Measurements from ENCODE around the gene AKT2. TPM values are rescaled to one million over a fixed set of nuclear protein-coding genes. Genes with fewer than 3 reads are reported as not detected.
A peak's percentile ranks its signal among the peaks of the same experiment; 100 is the strongest.

Gene AKT2
- total and polyA plus RNA-seq, 10 of the 15 experiments (the other 5 are each of a cell fraction or from before 2014, with no cell fraction given) = 1.0 to 185 (median 71.5) TPM

GRCh38 chr19:40238775-40239174 lies 46.4 kb downstream of the AKT2 start:
- CTCF ChIA-PET = no interaction called here
- Histone ChIP-seq H3K27me3 (replicated peaks in 1 of 2; ENCODE audit: control insufficient read depth in 2 of 2, insufficient read depth in 2 of 2, low read length in 1 of 2) (no peaks in the 10 kb centered on the region), H3K27ac (ENCODE audit: control insufficient read depth, insufficient read depth) (no peak overlapping the region), H2AFZ (ENCODE audit: control insufficient read depth, low read depth, low read length) (no peak overlapping the region), H4K20me1 (ENCODE audit: control insufficient read depth, insufficient read depth) (no peaks in the 10 kb centered on the region), H3K4me2 (ENCODE audit: control insufficient read depth, insufficient read depth) (no peak overlapping the region), H3K4me3 (no peak overlapping the region), H3K79me2 (ENCODE audit: control insufficient read depth, insufficient read depth, low read length) (no peaks in the 10 kb centered on the region), H3K4me1 (ENCODE audit: control insufficient read depth, insufficient read depth, low read length) (no peaks in the 10 kb centered on the region), H3K36me3 (ENCODE audit: control insufficient read depth in 2 of 2, insufficient read depth in 2 of 2, low read length in 1 of 2) (peaks cover 27 to 44% of the 10 kb centered on the region in 2 experiments; a peak in 3 of 4 replicates), H3K9ac (ENCODE audit: control insufficient read depth, insufficient read depth, low read length) (no peak overlapping the region), H3K9me3 (replicated peaks; ENCODE audit: control insufficient read depth, insufficient read depth, low read length) (no peaks in the 10 kb centered on the region)
- WGBS (ENCODE audit: insufficient coverage, insufficient replicate concordance, low lambda C conversion rate, missing lambda C conversion rate) = 90% methylated on average over 9 of the region's 9 CpGs
- ATAC-seq = no peak
- no peak for FAIRE-seq
- POLR2A ChIA-PET = no interaction called here
- DNase-seq (ENCODE audit: low read depth, low spot score) = no peak
- no TSS peak for BruUV-seq (replicated peaks)
- RAD21 ChIA-PET (ENCODE audit: unreplicated experiment) = no interaction called here
- TF ChIP-seq IRF3 (IDR thresholded peaks at IDR 0.05) = no peak
- SMC1A ChIA-PET (ENCODE audit: uncharacterized antibody, unreplicated experiment) = no interaction called here
- in situ Hi-C loops (cut with MboI) = no loop called here
- intact Hi-C loops (cut with micrococcal nuclease; ENCODE audit: unreplicated experiment) = no loop called here

GRCh38 chr19:40237791-40238190 lies 47.4 kb downstream of the AKT2 start:
- no peak overlapping the region for H3K4me2 ChIP-seq (ENCODE audit: control insufficient read depth, insufficient read depth)
- ChIA-PET CTCF (no interaction called here), RAD21 (ENCODE audit: unreplicated experiment) (no interaction called here), SMC1A (ENCODE audit: uncharacterized antibody, unreplicated experiment) (no interaction called here), POLR2A (interaction anchor here (0.5 to 0.6 kb wide), 2 partner anchors 188 to 205 kb away, joined by 4 read pairs; no protein-coding TSS in a partner anchor)
- ATAC-seq = no peak
- peaks cover 27 to 48% of the 10 kb centered on the region in 2 experiments; a peak in 3 of 4 replicates for H3K36me3 ChIP-seq (ENCODE audit: control insufficient read depth in 2 of 2, insufficient read depth in 2 of 2, low read length in 1 of 2)
- peak; percentile 41 for FAIRE-seq
- H3K9ac ChIP-seq (ENCODE audit: control insufficient read depth, insufficient read depth, low read length) = no peak overlapping the region
- H3K4me3 ChIP-seq = no peak overlapping the region
- H3K79me2 ChIP-seq (ENCODE audit: control insufficient read depth, insufficient read depth, low read length) = no peaks in the 10 kb centered on the region
- in situ Hi-C loops (cut with MboI) = no loop called here
- no TSS peak for BruUV-seq (replicated peaks)
- no peak overlapping the region for H3K27ac ChIP-seq (ENCODE audit: control insufficient read depth, insufficient read depth)
- no peaks in the 10 kb centered on the region for H4K20me1 ChIP-seq (ENCODE audit: control insufficient read depth, insufficient read depth)
- H3K9me3 ChIP-seq (replicated peaks; ENCODE audit: control insufficient read depth, insufficient read depth, low read length) = no peaks in the 10 kb centered on the region
- DNase-seq (ENCODE audit: low read depth, low spot score) = no peak
- intact Hi-C loops (cut with micrococcal nuclease; ENCODE audit: unreplicated experiment) = no loop called here
- H3K27me3 ChIP-seq (replicated peaks in 1 of 2; ENCODE audit: control insufficient read depth in 2 of 2, insufficient read depth in 2 of 2, low read length in 1 of 2) = no peaks in the 10 kb centered on the region
- H2AFZ ChIP-seq (ENCODE audit: control insufficient read depth, low read depth, low read length) = no peak overlapping the region
- no peaks in the 10 kb centered on the region for H3K4me1 ChIP-seq (ENCODE audit: control insufficient read depth, insufficient read depth, low read length)
- 95% methylated on average over 14 of the region's 14 CpGs for WGBS (ENCODE audit: insufficient coverage, insufficient replicate concordance, low lambda C conversion rate, missing lambda C conversion rate)
- TF ChIP-seq REST (IDR thresholded peaks at IDR 0.05; ENCODE audit: low read depth, low read length) (no peak), CEBPB (IDR thresholded peaks at IDR 0.05; ENCODE audit: borderline replicate concordance in 1 of 2, low read depth in 2 of 2, low read length in 2 of 2) (no peak), ATF7 (IDR thresholded peaks at IDR 0.05; ENCODE audit: low read depth) (no peak), MAX (IDR thresholded peaks at IDR 0.05; ENCODE audit: low read depth, low read length) (no peak), NFIC (IDR thresholded peaks at IDR 0.05; ENCODE audit: low read depth, low read length) (no peak), TCF12 (IDR thresholded peaks at IDR 0.05; ENCODE audit: low read depth, low read length) (no peak), EGR1 (IDR thresholded peaks at IDR 0.05; ENCODE audit: borderline replicate concordance in 1 of 2, low read depth in 2 of 2, low read length in 2 of 2) (no peak), RELA (IDR thresholded peaks at IDR 0.05; ENCODE audit: borderline replicate concordance, partially characterized antibody) (no peak), ELK1 (IDR thresholded peaks at IDR 0.05; ENCODE audit: low read depth, low read length) (no peak)

Measured in GM12878 (cell line).